Peyer's patch (tissue), 4 donors: Measurements from ENCODE around the gene SYNDIG1L. TPM values are rescaled to one million over a fixed set of nuclear protein-coding genes. Genes with fewer than 3 reads are reported as not detected.

Source experiments
- total RNA-seq, 4 donors: library from RNA; depleted of rRNA; stranded (reverse); fragments of >200 nt; gene quantifications; one replicate each; pipeline ENCODE4 v1.1.0, GENCODE V29; 2016

Gene SYNDIG1L
- total RNA-seq, 4 donors from 2014 or later = 0.27 TPM; not detected in 3

Other genes with a start within 250 kb of the SYNDIG1L start
- gene VSX2, start 186.8 kb downstream of the SYNDIG1L start, total RNA-seq = not detected
- gene ABCD4, start 123.3 kb downstream of the SYNDIG1L start, total RNA-seq = 100 to 1,000 TPM in 3 of 4 donors, 10 to 100 TPM in 1; 89.1 to 139 (median 107) TPM
- under 1 TPM in 1 of 4 donors, not detected in 3; 0.57 TPM for gene VRTN, start 77.7 kb downstream of the SYNDIG1L start, total RNA-seq
- gene NPC2, start 67.1 kb upstream of the SYNDIG1L start, total RNA-seq = 100 to 1,000 TPM; 102 to 208 (median 161) TPM
- 10 to 100 TPM; 11.6 to 18.2 (median 15.8) TPM for gene ISCA2, start 67.6 kb upstream of the SYNDIG1L start, total RNA-seq
- gene LTBP2, start 186.0 kb upstream of the SYNDIG1L start, total RNA-seq = 10 to 100 TPM; 10.7 to 34.7 (median 16.0) TPM